H1 (cell line): Measurements from ENCODE around the gene PKIB. TPM values are rescaled to one million over a fixed set of nuclear protein-coding genes. Genes with fewer than 3 reads are reported as not detected.

Experiments used
- CTCF ChIA-PET: fragments of 300-600 bp; sonication (Branson Sonifier 250); formaldehyde crosslinking; loops from one replicate; lab custom pipeline; 2021; ENCODE audit not compliant: partially characterized antibody; lab: Charles Lee
- POLR2A ChIA-PET: fragments of 300-600 bp; sonication (Branson Sonifier 250); formaldehyde crosslinking; loops from one replicate; lab custom pipeline; 2021; ENCODE audit warnings: inconsistent platforms; ENCODE audit not compliant: partially characterized antibody; lab: Charles Lee
- DNase-seq, 2 experiments: peaks; one replicate each; pipeline versions ENCODE4 v3.0.0 to v3.0.0-alpha.2; 2010 to 2022; ENCODE audit warnings: low spot score in 2 of 2, low read depth in 1 of 2, mixed read lengths in 1 of 2
- FAIRE-seq: peaks from 2 replicates; lab custom pipeline; 2011; peaks lifted over from hg19 to GRCh38; lab: Jason Lieb, UNC
- H2AFZ ChIP-seq: 2 replicates; pipeline ENCODE4 v1.8.1; 2012; ENCODE audit warnings: low read length, inconsistent platforms
- H2AK5ac ChIP-seq: 2 replicates; pipeline ENCODE4 v1.6.1; 2013; ENCODE audit warnings: low read depth, low read length
- H2BK120ac ChIP-seq: replicated peaks from 2 replicates; pipeline ENCODE3; 2013; ENCODE audit warnings: low read depth, low read length, inconsistent platforms
- H2BK12ac ChIP-seq: 2 replicates; pipeline ENCODE4 v1.6.1; 2013; ENCODE audit warnings: low read depth, low read length
- H2BK15ac ChIP-seq: 2 replicates; pipeline ENCODE4 v1.6.1; 2013; ENCODE audit warnings: low read length
- H2BK20ac ChIP-seq: 2 replicates; pipeline ENCODE4 v1.6.1; 2013; ENCODE audit warnings: low read length
- H2BK5ac ChIP-seq: 2 replicates; pipeline ENCODE4 v1.6.1; 2013; ENCODE audit warnings: low read depth, low read length
- H3K14ac ChIP-seq: 2 replicates; pipeline ENCODE4 v1.6.1; 2013; ENCODE audit warnings: inconsistent platforms; ENCODE audit not compliant: insufficient read length
- H3K18ac ChIP-seq: 2 replicates; pipeline ENCODE4 v1.6.1; 2013; ENCODE audit warnings: low read length; ENCODE audit errors: extremely low read depth
- H3K23ac ChIP-seq: 2 replicates; pipeline ENCODE4 v1.6.1; 2013; ENCODE audit warnings: inconsistent platforms; ENCODE audit not compliant: insufficient read length
- H3K23me2 ChIP-seq: 2 replicates; pipeline ENCODE4 v1.6.1; 2013; ENCODE audit warnings: low read depth, low read length
- H3K27ac ChIP-seq: 2 replicates; pipeline ENCODE4 v1.6.1; 2011; ENCODE audit warnings: low read depth, low read length, inconsistent platforms
- H3K27me3 ChIP-seq, 4 experiments: replicated peaks in 1 of 4; 1 replicate in 1 of 4; 2 replicates in 3 of 4; pipeline versions ENCODE4 v1.6.1 to v1.8.1; 2011 to 2013; ENCODE audit warnings: low read length in 3 of 4, mild to moderate bottlenecking in 3 of 4, inconsistent platforms in 2 of 4, mixed read lengths in 2 of 4, moderate library complexity in 1 of 4; ENCODE audit not compliant: control insufficient read depth in 3 of 4, insufficient read depth in 3 of 4; ENCODE audit errors: extremely low read depth in 1 of 4
- H3K36me3 ChIP-seq, 4 experiments: 2 replicates each; pipeline versions ENCODE4 v1.6.1 to v1.8.1; 2011 to 2013; ENCODE audit warnings: mild to moderate bottlenecking in 4 of 4, low read length in 3 of 4, moderate library complexity in 2 of 4, control low read depth in 1 of 4, inconsistent platforms in 1 of 4; ENCODE audit not compliant: insufficient read depth in 4 of 4, control insufficient read depth in 2 of 4
- H3K4ac ChIP-seq: replicated peaks from 2 replicates; pipeline ENCODE3; 2013; ENCODE audit warnings: low read length, low read depth, mixed read lengths, inconsistent platforms; ENCODE audit not compliant: insufficient read length
- H3K4me1 ChIP-seq, 4 experiments: replicated peaks in 1 of 4; 1 replicate in 1 of 4; 2 replicates in 3 of 4; pipeline versions ENCODE4 v1.6.1 to v1.8.1; 2011 to 2013; ENCODE audit warnings: low read length in 3 of 4, inconsistent platforms in 2 of 4, mixed read lengths in 1 of 4; ENCODE audit not compliant: insufficient read depth in 4 of 4, control insufficient read depth in 3 of 4
- H3K4me2 ChIP-seq, 2 experiments: 2 replicates each; pipeline versions ENCODE4 v1.6.1 to v1.8.1; 2011 to 2013; ENCODE audit warnings: low read depth in 2 of 2, low read length in 2 of 2, control low read depth in 1 of 2, inconsistent platforms in 1 of 2, mild to moderate bottlenecking in 1 of 2; ENCODE audit not compliant: insufficient read depth in 1 of 2
- H3K4me3 ChIP-seq, 4 experiments: fragments of 200-600, 300-600 bp in 1 of 4; sonication (generic), shearing (Covaris generic), sonication (Bioruptor Twin) in 1 of 4; 2 replicates each; pipeline versions ENCODE4 v1.5.1 to v1.8.1; 2011 to 2016; ENCODE audit warnings: low read length in 4 of 4, low read depth in 3 of 4, control low read depth in 2 of 4, inconsistent platforms in 2 of 4, mild to moderate bottlenecking in 2 of 4, mixed read lengths in 1 of 4, moderate library complexity in 1 of 4; ENCODE audit not compliant: insufficient read depth in 2 of 4; ENCODE audit errors: extremely low read depth in 1 of 4
- H3K56ac ChIP-seq: replicated peaks from 2 replicates; pipeline ENCODE3; 2013; ENCODE audit warnings: low read depth, mild to moderate bottlenecking, mixed read lengths, low read length, inconsistent platforms; ENCODE audit not compliant: insufficient read length
- H3K79me1 ChIP-seq: 2 replicates; pipeline ENCODE4 v1.6.1; 2013; ENCODE audit warnings: low read depth, low read length, control low read depth
- H3K79me2 ChIP-seq, 2 experiments: 2 replicates each; pipeline versions ENCODE4 v1.6.1 to v1.8.1; 2012 to 2013; ENCODE audit warnings: low read length in 2 of 2, mild to moderate bottlenecking in 2 of 2, inconsistent platforms in 1 of 2; ENCODE audit not compliant: insufficient read depth in 2 of 2, control insufficient read depth in 1 of 2
- H3K9ac ChIP-seq, 4 experiments: replicated peaks in 1 of 4; 1 replicate in 1 of 4; 2 replicates in 3 of 4; pipeline versions ENCODE4 v1.6.1 to v1.8.1; 2011 to 2013; ENCODE audit warnings: low read depth in 3 of 4, low read length in 3 of 4, control low read depth in 2 of 4, mild to moderate bottlenecking in 2 of 4, moderate library complexity in 2 of 4, inconsistent platforms in 1 of 4; ENCODE audit errors: extremely low read depth in 1 of 4
- H3K9me3 ChIP-seq, 2 experiments: 2 replicates each; pipeline versions ENCODE4 v1.6.1 to v1.8.1; 2012 to 2013; ENCODE audit warnings: mild to moderate bottlenecking in 2 of 2, moderate library complexity in 2 of 2, control low read depth in 1 of 2, inconsistent platforms in 1 of 2, low read depth in 1 of 2, low read length in 1 of 2, mixed read lengths in 1 of 2; ENCODE audit not compliant: insufficient read depth in 2 of 2
- H4K20me1 ChIP-seq, 2 experiments: replicated peaks in 1 of 2; 2 replicates each; pipeline versions ENCODE3 to v1.8.1; 2011 to 2013; ENCODE audit warnings: inconsistent platforms in 2 of 2, low read length in 2 of 2, mild to moderate bottlenecking in 1 of 2; ENCODE audit not compliant: insufficient read depth in 2 of 2, control insufficient read depth in 1 of 2
- H4K5ac ChIP-seq: 2 replicates; pipeline ENCODE4 v1.6.1; 2013; ENCODE audit warnings: low read length, low read depth, mixed read lengths, inconsistent platforms; ENCODE audit not compliant: insufficient read length
- H4K8ac ChIP-seq: 2 replicates; pipeline ENCODE4 v1.8.0; 2013; ENCODE audit warnings: mild to moderate bottlenecking, moderate library complexity, low read length, inconsistent platforms; ENCODE audit not compliant: insufficient read depth; ENCODE audit errors: extremely low read depth
- H4K91ac ChIP-seq: replicated peaks from 2 replicates; pipeline ENCODE3; 2013; ENCODE audit warnings: low read length, mixed read lengths, inconsistent platforms; ENCODE audit not compliant: insufficient read length
- BRCA1 ChIP-seq: IDR thresholded peaks from 2 replicates; pipeline ENCODE4 v1.6.1; 2012; ENCODE audit warnings: low read depth, low read length, improper control_type of control experiment
- CREB1 ChIP-seq: IDR thresholded peaks from 2 replicates; pipeline ENCODE4 v1.6.1; 2012; ENCODE audit warnings: inconsistent platforms
- CTBP2 ChIP-seq: IDR thresholded peaks from 2 replicates; pipeline ENCODE4 v1.7.0; 2011; ENCODE audit warnings: borderline replicate concordance, mild to moderate bottlenecking, moderate library complexity, mixed read lengths, low read length; ENCODE audit not compliant: insufficient read depth, insufficient read length
- EP300 ChIP-seq, 2 experiments: IDR thresholded peaks; 1 replicate in 1 of 2; 2 replicates in 1 of 2; pipeline ENCODE4 v1.6.1; 2011 to 2012; ENCODE audit warnings: low read depth in 2 of 2, low read length in 2 of 2, mild to moderate bottlenecking in 2 of 2, borderline replicate concordance in 1 of 2, inconsistent platforms in 1 of 2, moderate library complexity in 1 of 2
- HDAC2 ChIP-seq, 2 experiments: fragments of 300-600 bp in 1 of 2; sonication (generic) in 1 of 2; IDR thresholded peaks; 2 replicates each; pipeline ENCODE4 v1.6.1; 2011 to 2012; ENCODE audit warnings: low read depth in 2 of 2, low read length in 2 of 2, mild to moderate bottlenecking in 2 of 2, moderate library complexity in 2 of 2, borderline replicate concordance in 1 of 2, inconsistent platforms in 1 of 2
- JUND ChIP-seq: IDR thresholded peaks from 2 replicates; pipeline ENCODE4 v1.6.1; 2011; ENCODE audit warnings: mild to moderate bottlenecking, improper control_type of control experiment, low read length
- KDM4A ChIP-seq: IDR thresholded peaks from one replicate; pipeline ENCODE4 v1.7.1; 2012; ENCODE audit warnings: low read depth, mild to moderate bottlenecking, moderate library complexity, low read length, inconsistent platforms; ENCODE audit not compliant: severe bottlenecking
- RAD21 ChIP-seq, 2 experiments: IDR thresholded peaks in 1 of 2; conservative IDR thresholded peaks in 1 of 2; 2 replicates each; pipeline ENCODE4 v1.6.1; 2011; ENCODE audit warnings: low read depth in 2 of 2, low read length in 2 of 2, improper control_type of control experiment in 1 of 2, inconsistent platforms in 1 of 2, mild to moderate bottlenecking in 1 of 2, moderate library complexity in 1 of 2
- SIX5 ChIP-seq: IDR thresholded peaks from 2 replicates; pipeline ENCODE4 v1.6.1; 2011; ENCODE audit warnings: mild to moderate bottlenecking, low read depth, low read length
- SUZ12 ChIP-seq: fragments of 200-600 bp; sonication (generic); IDR thresholded peaks from 2 replicates; pipeline ENCODE4 v1.6.1; 2012; ENCODE audit warnings: mild to moderate bottlenecking, inconsistent platforms, low read length, moderate library complexity, mixed read lengths
- TAF1 ChIP-seq: IDR thresholded peaks from 2 replicates; pipeline ENCODE4 v1.6.1; 2011; ENCODE audit warnings: mild to moderate bottlenecking, low read depth, low read length
- TBP ChIP-seq: IDR thresholded peaks from 2 replicates; pipeline ENCODE4 v1.6.1; 2011; ENCODE audit warnings: low read depth, low read length, improper control_type of control experiment
- polyA plus RNA-seq, 7 experiments: library from polyadenylated mRNA; depleted of rRNA in 3 of 7; stranded (reverse) in 5 of 7; unstranded in 2 of 7; fragments of >200 nt in 5 of 7; fragments of 200-250 nt in 2 of 7; gene quantifications; 1 replicate in 5 of 7; 2 replicates in 1 of 7; 4 replicates in 1 of 7; pipeline versions ENCODE4 v1.2.1 to v1.2.3, GENCODE V29; 2011 to 2013; ENCODE audit warnings: missing spikeins in 2 of 7, mixed read lengths in 2 of 7
- total RNA-seq: library from RNA; stranded (reverse); fragmentation: NEBNext Ultra II Directional; extraction: Animal tissue kit (Norgen Biotek cat#: 25700); gene quantifications from 2 replicates; pipeline ENCODE4 v1.2.1, GENCODE V29; 2021
- TF ChIP-seq, protein P1 (sequence below): IDR thresholded peaks from 2 replicates; pipeline ENCODE4 v1.6.1; 2012; ENCODE audit warnings: low read length, inconsistent platforms

Gene PKIB
- total and polyA plus RNA-seq, 2 of the 8 experiments (the other 6 are each of a cell fraction or from before 2014, with no cell fraction given): 13.5 to 73.3 TPM

DNA sequence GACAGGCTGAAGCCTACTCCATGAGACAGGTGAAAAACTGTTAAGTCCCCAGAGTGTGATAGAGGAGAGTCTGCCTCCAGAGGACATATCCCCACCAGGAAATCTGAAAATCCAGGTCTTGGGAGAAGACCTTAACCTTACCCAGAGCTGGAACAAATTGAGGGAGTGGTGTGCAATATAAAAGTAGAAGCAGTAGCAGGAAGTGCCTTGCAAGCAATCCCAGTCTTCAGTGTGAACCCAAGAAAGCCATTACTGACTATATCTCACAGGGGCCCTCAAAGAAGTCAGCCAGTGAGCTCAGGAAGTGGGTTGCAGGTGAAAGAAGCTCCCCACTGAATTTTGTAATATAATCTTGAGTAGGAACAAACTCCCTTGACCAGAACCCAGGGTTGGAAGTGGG is 41.9 kb upstream of the PKIB start:
- H3K18ac ChIP-seq: no peak overlapping the region
- TF ChIP-seq TAF1: no peak
- no peak for TF ChIP-seq RAD21 (IDR thresholded peaks at IDR 0.05 in 1 of 2, conservative IDR thresholded peaks at IDR 0.05 in 1 of 2; ENCODE audit: low read depth in 2 of 2, low read length in 2 of 2)
- TF ChIP-seq JUND: no peak
- no peak for TF ChIP-seq HDAC2 (IDR thresholded peaks at IDR 0.05; ENCODE audit: borderline replicate concordance in 1 of 2, low read depth in 2 of 2, low read length in 2 of 2)
- TF ChIP-seq CREB1: no peak
- no peak for TF ChIP-seq CTBP2
- TF ChIP-seq, protein P1, sequence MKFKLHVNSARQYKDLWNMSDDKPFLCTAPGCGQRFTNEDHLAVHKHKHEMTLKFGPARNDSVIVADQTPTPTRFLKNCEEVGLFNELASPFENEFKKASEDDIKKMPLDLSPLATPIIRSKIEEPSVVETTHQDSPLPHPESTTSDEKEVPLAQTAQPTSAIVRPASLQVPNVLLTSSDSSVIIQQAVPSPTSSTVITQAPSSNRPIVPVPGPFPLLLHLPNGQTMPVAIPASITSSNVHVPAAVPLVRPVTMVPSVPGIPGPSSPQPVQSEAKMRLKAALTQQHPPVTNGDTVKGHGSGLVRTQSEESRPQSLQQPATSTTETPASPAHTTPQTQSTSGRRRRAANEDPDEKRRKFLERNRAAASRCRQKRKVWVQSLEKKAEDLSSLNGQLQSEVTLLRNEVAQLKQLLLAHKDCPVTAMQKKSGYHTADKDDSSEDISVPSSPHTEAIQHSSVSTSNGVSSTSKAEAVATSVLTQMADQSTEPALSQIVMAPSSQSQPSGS: no peak
- no peak for TF ChIP-seq SIX5
- no peak for TF ChIP-seq SUZ12
- no peak for TF ChIP-seq EP300 (IDR thresholded peaks at IDR 0.05; ENCODE audit: borderline replicate concordance in 1 of 2, low read depth in 2 of 2, low read length in 2 of 2)
- no peak for TF ChIP-seq TBP
- TF ChIP-seq KDM4A: no peak
- TF ChIP-seq BRCA1: no peak

More for the DNA sequence above, 41.9 kb upstream of the PKIB start:
- FAIRE-seq (no peak), DNase-seq (no peak)
- H3K4me1 ChIP-seq: peaks cover 0 to 3% (median under 1%) of the 10 kb centered on the region in 4 experiments; a peak in 1 of 7 replicates
- no peaks in the 10 kb centered on the region for H4K20me1 ChIP-seq
- H3K27me3 ChIP-seq: no peaks in the 10 kb centered on the region
- H2BK5ac ChIP-seq: no peak overlapping the region
- no peak overlapping the region for H4K5ac ChIP-seq
- no peak overlapping the region for H3K14ac ChIP-seq
- no peak overlapping the region for H3K4me3 ChIP-seq
- ChIA-PET CTCF (interaction anchor here (1.2 kb wide), 1 partner anchor 48 kb away, joined by 5 read pairs; no protein-coding TSS in a partner anchor), POLR2A (no interaction called here)
- H2BK12ac ChIP-seq: no peak overlapping the region
- H3K56ac ChIP-seq: no peak overlapping the region
- no peaks in the 10 kb centered on the region; the same call in 1 of the 2 replicates for H3K79me1 ChIP-seq
- no peaks in the 10 kb centered on the region for H3K9me3 ChIP-seq
- no peak overlapping the region for H3K23ac ChIP-seq
- H3K4ac ChIP-seq: no peak overlapping the region
- H3K27ac ChIP-seq: no peak overlapping the region
- peaks cover 0 to 17% (median 0%) of the 10 kb centered on the region in 4 experiments; a peak in 1 of 8 replicates for H3K36me3 ChIP-seq
- no peak overlapping the region for H4K8ac ChIP-seq
- no peaks in the 10 kb centered on the region for H3K79me2 ChIP-seq
- no peak overlapping the region for H2AFZ ChIP-seq
- H3K9ac ChIP-seq: no peak overlapping the region
- H4K91ac ChIP-seq: no peak overlapping the region
- H2AK5ac ChIP-seq: no peak overlapping the region
- no peak overlapping the region for H3K4me2 ChIP-seq
- H2BK20ac ChIP-seq: no peak overlapping the region
- H2BK120ac ChIP-seq: no peak overlapping the region
- H2BK15ac ChIP-seq: no peak overlapping the region
- H3K23me2 ChIP-seq: no peaks in the 10 kb centered on the region
